HG02981 (cell line): Measurements from ENCODE around the gene TPCN2.
"Not testable (repeated sequence)": the region's sequence is repeated elsewhere in the genome, so short reads cannot be mapped to it uniquely, and the experiment has no call there.

Experiments used
- ATAC-seq: cut with Tn5 transposase; IDR thresholded peaks from one replicate; pipeline ENCODE4 v1.9.1; 2021; ENCODE audit warnings: mild to moderate bottlenecking, moderate library complexity; ENCODE audit not compliant: unreplicated experiment

Gene TPCN2

GRCh38 chr11:69123593-69124545 lies 75.1 kb downstream of the TPCN2 start:
- no peak for ATAC-seq

GRCh38 chr11:69125861-69126260 lies 77.1 kb downstream of the TPCN2 start:
- no peak for ATAC-seq

DNA sequence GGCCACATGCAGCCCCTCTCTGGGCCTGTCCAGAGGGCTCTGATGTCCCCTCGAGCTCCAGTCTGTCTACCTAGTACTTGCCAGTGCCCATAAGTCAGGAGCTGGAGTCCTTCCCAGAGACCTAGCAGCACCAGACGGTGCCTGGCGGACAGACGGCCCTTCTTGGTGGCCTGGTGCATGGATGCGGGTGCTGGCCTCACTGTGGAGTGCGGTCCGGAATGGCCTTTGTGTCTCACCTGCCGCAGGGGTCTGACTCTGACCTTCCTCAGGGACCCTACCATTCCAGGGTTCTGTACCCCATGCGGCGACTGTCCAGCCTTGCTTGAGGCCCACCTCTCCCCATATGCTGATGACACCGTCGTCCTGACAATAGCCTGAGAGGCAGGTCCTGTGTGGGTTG lies 77.6 kb downstream of the TPCN2 start:
- ATAC-seq = no peak

- no peak for ATAC-seq
Measured at GRCh38 chr11:69127081-69127850, 78.5 kb downstream of the TPCN2 start.

DNA sequence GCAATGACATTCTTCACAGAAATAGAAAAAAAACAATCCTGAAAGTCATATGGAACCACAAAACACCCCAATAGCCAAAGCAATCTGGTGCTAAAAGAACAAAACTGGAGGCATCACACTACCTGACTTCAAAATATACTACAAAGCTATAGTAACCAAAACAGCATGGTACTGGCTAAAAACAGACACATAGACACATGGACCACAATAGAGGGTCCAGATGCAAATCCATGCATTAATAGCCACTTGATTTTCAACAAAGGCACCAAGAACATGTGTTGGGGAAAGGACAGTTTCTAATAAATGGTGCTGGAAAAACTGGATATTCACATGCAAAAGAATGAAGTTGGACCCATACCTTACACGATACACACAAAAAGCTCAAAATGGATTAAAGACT lies 79.2 kb downstream of the TPCN2 start:
- ATAC-seq = no peak

DNA sequence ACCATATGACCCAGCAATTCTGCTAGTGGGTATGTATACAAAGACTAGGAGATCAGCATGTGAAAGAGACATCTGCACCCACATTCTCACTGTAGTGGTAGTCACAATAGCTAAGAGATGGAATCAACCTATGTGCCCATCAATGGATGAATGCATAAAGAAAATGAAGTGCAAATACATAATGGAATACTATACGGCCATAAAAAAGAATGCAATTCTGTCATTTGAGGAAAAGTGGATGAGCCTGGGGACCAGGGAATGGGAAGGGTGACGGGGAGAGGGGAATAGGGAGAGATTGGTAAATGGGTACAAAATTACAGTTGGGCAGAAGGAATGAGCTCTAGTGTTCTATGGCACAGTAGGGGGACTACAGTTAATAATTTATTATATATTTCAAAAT lies 80.3 kb downstream of the TPCN2 start:
- no peak for ATAC-seq

DNA sequence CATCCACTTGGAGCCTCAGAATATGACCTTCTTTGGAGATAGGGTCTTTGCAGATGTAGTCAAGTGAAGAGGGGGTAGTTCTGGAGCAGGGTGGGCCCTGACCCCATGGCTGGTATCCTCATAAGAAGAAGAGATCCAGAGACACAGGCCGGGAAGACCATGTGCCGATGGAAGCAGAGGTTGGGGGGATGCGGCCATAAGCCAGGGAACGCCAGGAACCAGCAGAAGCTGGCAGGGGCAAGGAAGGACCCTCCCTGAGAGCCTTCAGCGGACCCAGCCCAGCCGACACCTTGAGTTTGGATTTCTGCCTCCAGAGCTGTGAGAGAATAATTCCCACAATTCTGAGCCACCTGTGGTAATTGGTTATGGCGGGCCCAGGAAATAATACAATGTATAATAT lies 80.9 kb downstream of the TPCN2 start:
- no peak for ATAC-seq

DNA sequence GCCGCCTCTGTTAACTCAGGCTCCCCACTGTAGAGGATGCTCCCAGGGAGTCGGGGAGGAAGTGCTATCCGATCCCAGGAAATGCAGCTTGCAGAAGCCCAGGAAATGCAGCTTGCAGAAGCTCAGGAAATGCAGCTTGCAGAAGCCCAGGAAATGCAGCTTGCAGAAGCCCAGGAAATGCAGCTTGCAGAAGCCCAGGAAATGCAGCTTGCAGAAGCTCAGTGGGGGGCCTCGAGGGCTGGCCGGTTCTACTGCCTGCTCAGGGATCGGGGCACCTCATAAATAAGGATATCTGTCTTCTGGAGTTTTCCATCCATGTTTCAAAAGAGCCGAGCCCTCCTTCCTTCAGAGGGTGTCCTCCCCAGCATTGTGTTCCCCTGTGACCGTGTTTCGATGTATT lies 81.9 kb downstream of the TPCN2 start:
- no peak for ATAC-seq

- ATAC-seq = no peak
Measured at GRCh38 chr11:69131121-69131566, 82.4 kb downstream of the TPCN2 start.

DNA sequence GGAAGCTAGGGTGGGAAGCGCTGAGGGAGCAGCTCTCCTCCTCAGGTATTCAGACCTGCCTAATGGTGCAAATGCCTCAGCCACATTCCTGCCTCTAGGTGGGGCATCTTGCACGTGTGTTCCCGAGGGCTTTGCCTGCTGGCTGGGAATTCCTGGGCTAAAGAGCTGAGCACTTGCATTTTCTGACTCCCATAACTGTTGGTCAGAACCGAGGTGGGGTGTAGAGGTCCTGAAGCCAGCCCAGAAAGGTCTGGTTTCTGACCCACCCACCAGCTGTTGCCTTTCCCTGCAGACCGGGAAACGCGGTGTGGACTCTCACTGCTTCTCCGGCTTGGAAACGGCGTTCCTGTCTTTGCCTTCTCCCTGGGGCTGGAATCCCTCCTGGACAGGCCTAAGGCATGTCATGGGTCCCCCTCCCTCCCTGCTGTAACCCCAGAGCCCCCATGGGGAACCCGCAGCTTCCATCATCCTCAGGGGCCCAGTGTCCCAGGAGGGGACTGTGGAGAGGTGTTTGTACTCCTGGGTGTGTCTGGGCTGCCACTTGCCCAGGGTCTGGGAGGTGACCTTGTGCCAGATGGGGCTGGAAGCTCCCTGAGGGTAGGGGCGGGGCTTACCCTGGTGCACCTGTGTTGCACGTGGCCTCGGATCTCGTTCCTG lies 83.0 kb downstream of the TPCN2 start:
- ATAC-seq = no peak

DNA sequence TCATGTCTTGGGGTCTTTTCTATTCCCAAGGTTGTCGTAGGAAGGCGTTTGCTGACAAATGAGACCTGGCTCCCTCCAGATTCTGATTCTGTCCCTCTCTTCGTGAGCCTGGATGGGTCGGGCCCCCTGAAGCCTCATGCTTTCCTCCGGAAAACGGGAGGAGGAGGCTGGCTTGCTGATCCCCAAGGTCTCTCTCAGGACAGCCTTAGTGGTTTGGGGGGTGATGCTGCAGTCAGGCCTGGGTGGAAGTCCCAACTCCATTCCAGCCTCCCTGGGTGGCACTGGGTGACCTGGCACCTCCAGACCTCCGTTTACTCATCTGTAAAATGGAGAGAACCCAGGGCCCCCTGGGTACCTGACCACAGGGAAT lies 83.6 kb downstream of the TPCN2 start:
- no peak for ATAC-seq

DNA sequence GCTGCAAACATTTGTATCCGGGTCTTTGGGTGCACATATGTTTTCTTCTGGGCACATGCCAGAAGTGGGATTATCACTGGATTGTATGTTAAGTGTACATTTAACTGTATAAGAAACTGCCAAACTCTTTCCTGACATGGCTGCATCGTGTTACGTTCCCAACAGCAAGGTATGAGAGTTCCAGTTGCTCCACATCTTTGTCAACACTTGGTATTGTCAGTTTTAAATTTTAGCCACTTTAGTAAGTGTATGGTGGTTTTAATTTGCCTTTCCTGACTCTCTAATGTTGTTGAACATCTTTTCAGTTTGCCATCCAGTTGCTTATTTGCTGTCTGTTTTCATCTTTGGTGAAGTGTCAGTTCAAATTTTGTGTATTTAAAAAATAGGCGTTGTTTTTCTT lies 84.5 kb downstream of the TPCN2 start:
- ATAC-seq = no peak

DNA sequence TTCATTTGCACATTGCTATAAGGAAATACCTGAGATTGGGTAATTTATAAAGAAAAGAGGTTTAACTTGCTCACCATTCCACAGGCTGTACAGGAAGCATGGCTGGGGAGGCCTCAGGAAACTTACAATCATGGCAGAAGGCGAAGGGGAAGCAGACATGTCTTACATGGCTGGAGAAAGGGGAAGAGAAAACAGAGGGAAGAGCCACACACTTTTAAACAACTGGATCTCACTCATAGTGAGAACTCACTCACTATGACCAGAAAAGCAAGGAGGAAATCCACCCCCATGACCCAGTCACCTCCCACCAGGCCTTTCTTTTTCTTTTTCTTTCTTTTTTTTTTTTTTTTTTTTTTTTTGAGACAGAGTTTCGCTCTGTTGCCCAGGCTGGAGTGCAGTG lies 85.5 kb downstream of the TPCN2 start:
- ATAC-seq = not testable (repeated sequence)

DNA sequence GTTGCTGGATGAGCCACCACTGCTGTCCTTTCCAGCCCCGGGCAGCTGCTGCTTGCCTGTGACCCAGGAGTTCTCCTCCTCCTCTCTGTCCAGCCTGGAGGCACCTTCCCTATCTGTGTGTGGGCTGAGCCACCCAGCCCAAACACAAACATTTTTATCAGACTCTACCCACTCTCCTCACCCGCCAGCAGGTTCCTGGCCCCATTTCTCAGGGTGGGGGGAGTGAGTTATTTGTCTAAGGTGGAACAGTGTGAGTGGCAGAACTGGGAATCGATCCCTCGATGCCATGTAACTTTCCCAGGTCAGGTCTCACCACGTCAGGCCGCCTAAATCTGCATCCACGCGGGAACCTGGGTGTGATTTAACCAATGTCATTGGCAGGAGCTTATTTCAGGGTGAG lies 86.2 kb downstream of the TPCN2 start:
- no peak for ATAC-seq

DNA sequence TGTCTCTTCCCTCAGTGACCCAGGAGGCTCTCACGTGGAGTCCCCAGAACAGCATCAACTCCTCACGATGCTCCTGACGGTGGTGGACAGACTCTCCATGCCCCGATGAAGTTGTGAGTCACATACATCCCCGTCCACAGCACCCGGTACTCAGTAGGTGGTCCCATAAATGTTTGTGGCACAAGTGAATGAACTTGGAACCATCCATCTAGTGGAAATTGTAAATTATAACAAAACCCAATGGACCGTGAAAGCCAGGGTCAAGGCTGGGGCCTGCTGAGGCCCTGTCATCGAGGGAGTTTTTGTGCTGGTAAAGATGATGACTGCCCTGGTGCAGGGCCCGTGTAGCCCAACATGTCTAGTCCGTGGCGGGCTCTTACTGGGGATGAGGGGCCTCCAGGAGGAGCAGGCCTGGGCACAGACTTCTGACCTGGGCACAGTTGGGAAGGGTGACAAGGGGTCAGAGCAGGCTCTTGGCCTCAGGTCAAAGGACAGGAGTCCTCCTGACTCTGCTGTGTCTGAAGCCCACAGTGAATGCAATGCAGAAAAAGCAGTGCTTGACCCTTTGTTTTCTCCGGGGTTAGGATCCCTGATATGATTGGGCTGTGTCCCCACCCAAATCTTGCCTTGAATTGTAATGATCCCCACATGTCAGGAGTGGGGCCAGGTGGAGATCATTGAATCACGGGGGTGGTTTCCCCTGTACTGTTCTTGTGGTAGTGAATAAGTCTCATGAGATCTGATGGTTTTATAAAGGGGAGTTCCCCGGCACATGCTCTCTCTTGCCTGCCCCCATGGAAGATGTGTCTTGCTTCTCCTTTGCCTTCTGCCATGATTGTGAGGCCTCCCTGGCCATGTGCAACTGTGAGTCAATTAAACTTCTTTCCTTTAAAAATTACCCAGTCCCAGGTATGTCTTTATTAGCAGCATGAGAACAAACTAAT lies 87.0 kb downstream of the TPCN2 start:
- ATAC-seq = no peak

DNA sequence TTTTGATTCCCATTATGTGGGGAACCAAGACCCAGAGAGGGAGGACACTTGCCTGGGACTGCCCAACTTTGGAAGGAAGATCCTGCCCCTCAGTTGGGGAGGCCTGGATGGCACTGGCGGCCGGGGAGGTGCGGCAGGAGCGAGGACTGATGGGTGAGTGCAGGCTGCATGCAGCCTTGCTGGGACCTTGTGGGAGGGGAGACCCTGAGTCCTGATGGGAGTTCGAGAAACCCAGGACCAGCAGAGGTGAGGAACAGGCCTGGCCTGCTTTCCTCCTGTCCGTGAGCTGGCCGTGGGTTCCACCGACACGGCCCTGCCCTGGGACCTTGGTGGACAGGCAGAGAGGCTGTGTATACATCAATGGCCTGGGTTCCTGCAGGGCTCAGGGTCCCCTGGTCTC lies 87.7 kb downstream of the TPCN2 start:
- no peak for ATAC-seq

- ATAC-seq = no peak
Measured at GRCh38 chr11:69137151-69137844, 88.6 kb downstream of the TPCN2 start.

GRCh38 chr11:69138265-69138664 lies 89.5 kb downstream of the TPCN2 start:
- no peak for ATAC-seq

DNA sequence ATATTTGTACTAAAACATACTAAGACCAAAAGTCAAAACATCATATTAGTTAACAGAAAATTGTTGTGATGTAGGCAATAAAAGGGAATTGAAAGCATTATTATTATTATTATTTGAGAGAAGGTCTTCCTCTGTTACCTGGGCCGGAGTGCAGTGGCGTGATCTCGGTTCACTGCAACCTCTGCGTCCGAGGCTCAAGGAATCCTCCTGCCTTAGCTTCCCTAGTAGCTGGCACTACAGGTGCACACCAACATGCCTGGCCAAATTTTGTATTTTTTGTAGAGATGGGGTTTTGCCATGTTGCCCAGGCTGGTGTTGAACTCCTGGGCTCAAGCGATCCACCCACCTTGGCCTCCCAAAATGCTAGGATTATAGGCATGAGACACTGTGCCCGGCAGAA lies 91.4 kb downstream of the TPCN2 start:
- not testable (repeated sequence) for ATAC-seq

DNA sequence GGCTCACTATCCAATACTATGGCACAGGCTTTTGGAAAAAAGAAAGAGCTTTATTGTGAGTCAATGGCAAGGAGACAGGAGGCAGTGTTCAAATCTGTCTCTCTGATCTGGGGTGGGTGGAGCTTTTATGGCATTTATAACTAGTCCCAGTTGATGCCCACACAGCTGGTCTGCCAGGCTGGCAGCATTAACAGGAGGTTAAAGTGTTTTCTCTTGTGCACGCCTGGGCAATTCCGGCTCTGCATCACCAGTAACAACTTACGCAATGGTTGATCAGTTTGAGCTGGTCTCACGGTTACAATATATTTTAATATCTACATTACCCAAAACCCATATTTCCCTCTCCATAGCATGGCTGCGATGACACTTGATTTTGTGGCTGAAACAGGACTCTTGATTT lies 91.9 kb downstream of the TPCN2 start:
- ATAC-seq = no peak
